ENCODE data around the gene TLE3.

DNA sequence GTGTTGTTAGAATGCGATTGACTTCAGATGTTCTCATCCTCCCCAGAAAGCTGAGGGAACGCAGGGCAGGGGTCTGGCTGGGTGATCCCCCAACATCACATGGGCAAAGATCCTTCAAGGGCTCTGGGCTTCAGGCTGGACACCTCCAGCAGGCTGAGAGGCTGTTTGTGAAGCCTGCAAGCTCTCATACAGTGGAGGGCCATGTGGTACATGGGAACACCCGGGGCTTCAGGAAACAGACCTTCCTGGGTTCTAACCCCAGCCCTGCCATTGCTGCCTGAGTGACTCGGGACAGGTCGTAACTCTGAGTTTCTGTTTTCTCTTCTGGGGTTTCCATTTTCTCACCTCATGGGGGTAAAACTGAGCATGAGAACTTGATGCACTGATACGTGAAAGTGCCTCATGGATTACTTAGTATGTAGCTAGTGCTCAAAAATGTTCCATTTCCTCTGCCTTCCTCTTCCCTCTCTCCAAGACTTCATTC is 81.2 kb downstream of the TLE3 start:
- TF ChIP-seq POLR2A (IDR thresholded peaks at IDR 0.05): no peak
- TF ChIP-seq, protein P1, sequence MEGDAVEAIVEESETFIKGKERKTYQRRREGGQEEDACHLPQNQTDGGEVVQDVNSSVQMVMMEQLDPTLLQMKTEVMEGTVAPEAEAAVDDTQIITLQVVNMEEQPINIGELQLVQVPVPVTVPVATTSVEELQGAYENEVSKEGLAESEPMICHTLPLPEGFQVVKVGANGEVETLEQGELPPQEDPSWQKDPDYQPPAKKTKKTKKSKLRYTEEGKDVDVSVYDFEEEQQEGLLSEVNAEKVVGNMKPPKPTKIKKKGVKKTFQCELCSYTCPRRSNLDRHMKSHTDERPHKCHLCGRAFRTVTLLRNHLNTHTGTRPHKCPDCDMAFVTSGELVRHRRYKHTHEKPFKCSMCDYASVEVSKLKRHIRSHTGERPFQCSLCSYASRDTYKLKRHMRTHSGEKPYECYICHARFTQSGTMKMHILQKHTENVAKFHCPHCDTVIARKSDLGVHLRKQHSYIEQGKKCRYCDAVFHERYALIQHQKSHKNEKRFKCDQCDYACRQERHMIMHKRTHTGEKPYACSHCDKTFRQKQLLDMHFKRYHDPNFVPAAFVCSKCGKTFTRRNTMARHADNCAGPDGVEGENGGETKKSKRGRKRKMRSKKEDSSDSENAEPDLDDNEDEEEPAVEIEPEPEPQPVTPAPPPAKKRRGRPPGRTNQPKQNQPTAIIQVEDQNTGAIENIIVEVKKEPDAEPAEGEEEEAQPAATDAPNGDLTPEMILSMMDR (IDR thresholded peaks at IDR 0.05): no peak
